GM19397 (cell line): ENCODE results near the gene CERS5.
"Not testable (repeated sequence)": the region's sequence is repeated elsewhere in the genome, so short reads cannot be mapped to it uniquely, and the experiment has no call there.

Experiments
- ATAC-seq: cut with Tn5 transposase; IDR thresholded peaks from one replicate; pipeline ENCODE4 v1.9.1; 2021; ENCODE audit warnings: mild to moderate bottlenecking, moderate library complexity; ENCODE audit not compliant: unreplicated experiment

The CERS5 gene

GRCh38 chr12:50187084-50187900 is 20.1 kb upstream of the CERS5 start:
- ATAC-seq: no peak

- no peak for ATAC-seq
These were observed 19.5 kb upstream of the CERS5 start for GRCh38 chr12:50186681-50187080.

- no peak for ATAC-seq
These were observed 18.9 kb upstream of the CERS5 start for GRCh38 chr12:50185970-50186663.

- ATAC-seq: no peak
These were observed 18.2 kb upstream of the CERS5 start for GRCh38 chr12:50185301-50185895.

- no peak for ATAC-seq
These were observed 17.1 kb upstream of the CERS5 start for GRCh38 chr12:50184261-50184660.

- no peak for ATAC-seq
These were observed 15.3 kb upstream of the CERS5 start for GRCh38 chr12:50182461-50182860.

- no peak for ATAC-seq
These were observed 14.5 kb upstream of the CERS5 start for GRCh38 chr12:50181691-50182090.

- ATAC-seq: no peak
These were observed 8.5 kb upstream of the CERS5 start for GRCh38 chr12:50175716-50176026.

- no peak for ATAC-seq
These were observed 8.0 kb upstream of the CERS5 start for GRCh38 chr12:50174971-50175715.

GRCh38 chr12:50166799-50167048 is 445 bp downstream of the CERS5 start:
- ATAC-seq: no peak

- ATAC-seq: no peak
These were observed 2.2 kb downstream of the CERS5 start for GRCh38 chr12:50164963-50165362.

- ATAC-seq: no peak
These were observed 4.9 kb downstream of the CERS5 start for GRCh38 chr12:50162230-50162629.

- no peak for ATAC-seq
These were observed 6.5 kb downstream of the CERS5 start for GRCh38 chr12:50160643-50161042.

- no peak for ATAC-seq
These were observed 9.9 kb downstream of the CERS5 start for GRCh38 chr12:50157259-50157658.

GRCh38 chr12:50156641-50157040 is 10.5 kb downstream of the CERS5 start:
- ATAC-seq: no peak

- not testable (repeated sequence) for ATAC-seq
These were observed 12.2 kb downstream of the CERS5 start for GRCh38 chr12:50154947-50155346.

GRCh38 chr12:50151047-50151687 is 16.0 kb downstream of the CERS5 start:
- ATAC-seq: no peak

GRCh38 chr12:50149311-50149710 is 17.9 kb downstream of the CERS5 start:
- ATAC-seq: no peak

- ATAC-seq: not testable (repeated sequence)
These were observed 19.2 kb downstream of the CERS5 start for GRCh38 chr12:50148011-50148410.

- ATAC-seq: no peak
These were observed 19.9 kb downstream of the CERS5 start for GRCh38 chr12:50147281-50147680.

GRCh38 chr12:50145439-50145838 is 21.7 kb downstream of the CERS5 start:
- ATAC-seq: no peak
